KMS-11 (cell line): ENCODE measurements around the gene ATXN7L3B.
A peak's percentile ranks its signal among the peaks of the same experiment; 100 is the strongest.
"Not testable (repeated sequence)": the region's sequence is repeated elsewhere in the genome, so short reads cannot be mapped to it uniquely, and the experiment has no call there.

ENCODE experiments used
- H2AFZ ChIP-seq: fragments of 200-600 bp; sonication (generic); 2 replicates; pipeline ENCODE4 v1.6.1; 2016; ENCODE audit warnings: antibody characterized with exemption, mixed run types, low read depth
- H3K27ac ChIP-seq: fragments of 200-600 bp; sonication (generic); 2 replicates; pipeline ENCODE4 v1.6.1; 2016; ENCODE audit warnings: mild to moderate bottlenecking, mixed run types
- H3K27me3 ChIP-seq: fragments of 200-600 bp; sonication (generic); 2 replicates; pipeline ENCODE4 v1.6.1; 2017; ENCODE audit warnings: mild to moderate bottlenecking, low read depth, mixed run types, moderate library complexity; ENCODE audit not compliant: insufficient read depth
- H3K36me3 ChIP-seq: fragments of 200-600 bp; sonication (generic); 2 replicates; pipeline ENCODE4 v1.6.1; 2017; ENCODE audit warnings: mild to moderate bottlenecking, mixed run types; ENCODE audit not compliant: insufficient read depth
- H3K4me1 ChIP-seq: fragments of 200-600 bp; sonication (generic); 2 replicates; pipeline ENCODE4 v1.6.1; 2016; ENCODE audit warnings: mild to moderate bottlenecking, low read depth, mixed run types; ENCODE audit not compliant: poor library complexity, severe bottlenecking
- H3K4me2 ChIP-seq: fragments of 200-600 bp; sonication (generic); 2 replicates; pipeline ENCODE4 v1.7.0; 2016; ENCODE audit warnings: mild to moderate bottlenecking, mixed run types
- H3K4me3 ChIP-seq: fragments of 200-600 bp; sonication (generic); IDR thresholded peaks from 2 replicates; pipeline ENCODE4 v1.6.1; 2017; ENCODE audit warnings: low read depth, low read length, mixed read lengths; ENCODE audit not compliant: insufficient read depth
- H3K79me2 ChIP-seq: fragments of 200-600 bp; sonication (generic); 2 replicates; pipeline ENCODE4 v1.6.1; 2016; ENCODE audit warnings: low read depth, mixed run types; ENCODE audit not compliant: insufficient read depth
- H3K9ac ChIP-seq: fragments of 200-600 bp; sonication (generic); 2 replicates; pipeline ENCODE4 v1.6.1; 2016; ENCODE audit warnings: mild to moderate bottlenecking, mixed run types
- H4K20me1 ChIP-seq: fragments of 200-600 bp; sonication (generic); 2 replicates; pipeline ENCODE4 v1.6.1; 2016; ENCODE audit warnings: mild to moderate bottlenecking, mixed run types; ENCODE audit not compliant: insufficient read depth
- CTCF ChIP-seq: fragments of 200-600 bp; sonication (generic); conservative IDR thresholded peaks from 2 replicates; pipeline ENCODE4 v1.6.1; 2017; ENCODE audit warnings: low read depth, mild to moderate bottlenecking, antibody characterized with exemption, low read length, moderate library complexity, mixed read lengths

The ATXN7L3B gene

DNA sequence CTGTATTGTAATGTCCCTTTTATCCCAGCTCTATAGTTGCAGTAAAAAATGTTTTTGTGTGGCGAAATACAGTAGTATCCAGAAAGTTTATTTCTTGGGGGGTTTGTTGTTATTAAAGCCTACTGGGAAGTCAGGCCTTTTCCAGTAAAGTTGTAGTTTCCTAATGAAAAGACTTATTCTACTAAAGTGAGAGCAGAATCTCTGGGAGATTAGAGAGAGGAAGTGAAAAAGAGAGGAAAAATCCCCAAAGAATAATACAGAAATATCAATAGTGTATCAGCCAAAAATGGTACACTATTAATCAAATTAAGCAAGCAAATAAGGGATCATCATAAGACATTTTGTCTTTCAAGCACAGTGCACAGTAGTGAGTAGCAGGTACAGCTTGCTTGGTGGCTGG lies 46.3 kb upstream of the ATXN7L3B start:
- H3K79me2 ChIP-seq = no peaks in the 10 kb centered on the region
- H3K27ac ChIP-seq = no peak overlapping the region
- no peaks in the 10 kb centered on the region for H3K27me3 ChIP-seq
- peak overlapping the region; percentile 25; the same call in 1 of the 2 replicates for H3K9ac ChIP-seq
- H3K4me1 ChIP-seq = peaks cover 7% of the 10 kb centered on the region
- TF ChIP-seq CTCF = no peak
- H4K20me1 ChIP-seq = no peaks in the 10 kb centered on the region
- H2AFZ ChIP-seq = peak overlapping the region; percentile 64; the same call in 1 of the 2 replicates
- no peak overlapping the region for H3K4me3 ChIP-seq
- peak overlapping the region; percentile 70 for H3K4me2 ChIP-seq
- H3K36me3 ChIP-seq = no peaks in the 10 kb centered on the region

- H3K4me1 ChIP-seq = no peaks in the 10 kb centered on the region
- H3K9ac ChIP-seq = no peak overlapping the region
- H3K27me3 ChIP-seq = no peaks in the 10 kb centered on the region
- no peaks in the 10 kb centered on the region for H3K36me3 ChIP-seq
- no peak overlapping the region for H2AFZ ChIP-seq
- no peak for TF ChIP-seq CTCF
- no peak overlapping the region for H3K4me3 ChIP-seq
- no peak overlapping the region for H3K27ac ChIP-seq
- H3K79me2 ChIP-seq = no peaks in the 10 kb centered on the region
- no peak overlapping the region for H3K4me2 ChIP-seq
- H4K20me1 ChIP-seq = no peaks in the 10 kb centered on the region
These were observed 38.4 kb upstream of the ATXN7L3B start for GRCh38 chr12:74499192-74499591.

DNA sequence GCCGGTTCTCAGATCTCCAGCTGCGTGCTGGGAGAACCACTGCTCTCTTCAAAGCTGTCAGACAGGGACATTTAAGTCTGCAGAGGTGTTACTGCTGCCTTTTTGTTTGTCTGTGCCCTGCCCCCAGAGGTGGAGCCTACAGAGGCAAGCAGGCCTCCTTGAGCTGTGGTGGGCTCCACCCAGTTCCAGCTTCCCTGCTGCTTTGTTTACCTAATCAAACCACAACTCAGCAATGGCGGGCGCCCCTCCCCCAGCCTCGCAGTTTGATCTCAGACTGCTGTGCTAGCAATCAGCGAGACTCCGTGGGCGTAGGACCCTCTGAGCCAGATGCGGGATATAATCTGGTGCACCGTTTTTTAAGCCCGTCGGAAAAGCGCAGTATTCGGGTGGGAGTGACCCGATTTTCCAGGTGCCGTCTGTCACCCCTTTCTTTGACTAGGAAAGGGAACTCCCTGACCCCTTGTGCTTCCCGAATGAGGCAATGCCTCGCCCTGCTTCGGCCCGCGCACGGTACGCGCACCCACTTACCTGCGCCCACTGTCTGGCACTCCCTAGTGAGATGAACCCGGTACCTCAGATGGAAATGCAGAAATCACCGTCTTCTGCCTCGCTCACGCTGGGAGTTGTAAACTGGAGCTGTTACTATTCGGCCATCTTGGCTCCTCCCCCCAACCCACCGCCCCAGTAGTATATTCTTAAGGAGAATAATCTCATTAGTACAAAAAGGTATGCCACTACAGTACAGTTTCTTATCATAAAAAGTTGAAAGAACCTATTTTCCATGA lies 28.6 kb upstream of the ATXN7L3B start:
- H3K9ac ChIP-seq = peak overlapping the region; percentile 85
- peak overlapping the region; percentile 37 for H3K4me2 ChIP-seq

GRCh38 chr12:74509886-74510285 lies 27.7 kb upstream of the ATXN7L3B start:
- Histone ChIP-seq H3K4me1 (peaks cover 11% of the 10 kb centered on the region), H3K9ac (peak overlapping the region; percentile 85; the same call in 1 of the 2 replicates), H3K4me3 (no peak overlapping the region), H2AFZ (peak overlapping the region; percentile 3; the same call in 1 of the 2 replicates), H3K4me2 (peak overlapping the region; percentile 37), H3K36me3 (no peaks in the 10 kb centered on the region), H3K27ac (peak overlapping the region; percentile 86), H3K27me3 (no peaks in the 10 kb centered on the region), H3K79me2 (no peaks in the 10 kb centered on the region), H4K20me1 (no peaks in the 10 kb centered on the region)
- TF ChIP-seq CTCF = no peak

More for the DNA sequence above, 28.6 kb upstream of the ATXN7L3B start:
- H2AFZ ChIP-seq = peak overlapping the region; percentile 3; the same call in 1 of the 2 replicates
- not testable (repeated sequence) for H3K36me3 ChIP-seq, H3K79me2 ChIP-seq, H3K27me3 ChIP-seq, H4K20me1 ChIP-seq, H3K4me3 ChIP-seq
- peaks cover 11% of the 10 kb centered on the region for H3K4me1 ChIP-seq
- peak overlapping the region; percentile 86 for H3K27ac ChIP-seq
